Activated B cell treated with CpG ODN at 0.5 μM for 24 hours (primary cell): ENCODE data around the gene GNAL. TPM values are rescaled to one million over a fixed set of nuclear protein-coding genes. Genes with fewer than 3 reads are reported as not detected.
"Not testable (repeated sequence)": the region's sequence is repeated elsewhere in the genome, so short reads cannot be mapped to it uniquely, and the experiment has no call there.

Experiments used
- ATAC-seq: fragments of 200-7000 bp; cut with Tn5 transposase; one replicate; pipeline ENCODE4 v1.10.0; 2021; ENCODE audit warnings: low read depth, mild to moderate bottlenecking, moderate library complexity
- CTCF ChIA-PET: fragments of 350-600 bp; sonication (Branson Sonifier 250); formaldehyde crosslinking; loops from one replicate; lab custom pipeline; 2021; ENCODE audit warnings: antibody characterized with exemption; lab: Charles Lee
- POLR2A ChIA-PET: fragments of 350-600 bp; sonication (Branson Sonifier 250); formaldehyde crosslinking; loops from one replicate; lab custom pipeline; 2021; ENCODE audit warnings: antibody characterized with exemption; lab: Charles Lee
- DNase-seq: peaks from one replicate; pipeline ENCODE4 v3.0.0; 2022
- H3K27ac Mint-ChIP-seq: one replicate; pipeline ENCODE4 v1.8.0; 2020; ENCODE audit warnings: mixed read lengths
- H3K27me3 Mint-ChIP-seq: one replicate; pipeline ENCODE4 v1.8.0; 2021; ENCODE audit warnings: mixed read lengths
- H3K36me3 Mint-ChIP-seq: one replicate; pipeline ENCODE4 v1.8.0; 2021; ENCODE audit warnings: low read depth, mixed read lengths
- H3K4me1 Mint-ChIP-seq: one replicate; pipeline ENCODE4 v1.8.0; 2021; ENCODE audit warnings: mixed read lengths
- H3K4me3 Mint-ChIP-seq: one replicate; pipeline ENCODE4 v1.8.0; 2020; ENCODE audit warnings: mild to moderate bottlenecking, mixed read lengths
- H3K9me3 Mint-ChIP-seq: one replicate; pipeline ENCODE4 v1.8.0; 2020; ENCODE audit warnings: mixed read lengths
- intact Hi-C: fragments of 100-400 bp; cut with micrococcal nuclease; formaldehyde crosslinking; loops from one replicate; pipeline ENCODE4 v1.15.1; 2024
- total RNA-seq: library from RNA; stranded (reverse); gene quantifications from 2 replicates; pipeline ENCODE4 v1.2.3, GENCODE V29; 2022
- TF ChIP-seq, protein P1 (sequence below): fragments of 200-600 bp; IDR thresholded peaks from one replicate; pipeline ENCODE4 v1.8.0; 2022; ENCODE audit warnings: antibody characterized with exemption, mild to moderate bottlenecking

The GNAL gene
- total RNA-seq, 1 donor from 2014 or later = not detected

DNA sequence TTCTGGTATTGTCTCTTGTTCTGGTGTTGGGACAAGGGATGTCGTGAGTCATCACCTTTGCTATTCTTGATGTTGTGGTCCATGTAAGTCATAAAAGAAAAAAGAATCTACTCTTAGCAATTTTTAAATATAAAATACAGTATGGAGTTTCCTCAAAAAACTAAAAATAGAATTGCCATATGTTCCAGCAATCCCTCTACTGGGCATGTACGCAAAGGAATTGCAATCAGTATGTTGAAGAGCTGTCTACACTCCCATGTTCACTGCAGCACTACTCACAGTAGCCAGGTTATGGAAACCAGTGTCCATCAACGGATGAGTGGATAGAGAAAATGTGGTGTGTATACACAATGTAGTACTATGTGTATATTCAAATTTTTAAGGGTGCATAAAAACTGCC lies 10.9 kb upstream of the GNAL start:
- no peaks in the 10 kb centered on the region for H3K36me3 Mint-ChIP-seq
- intact Hi-C loops = no loop called here
- ChIA-PET CTCF (no interaction called here), POLR2A (no interaction called here)
- DNase-seq (no peak), ATAC-seq (no peak)
- H3K4me3 Mint-ChIP-seq = no peak overlapping the region
- TF ChIP-seq, protein P1, sequence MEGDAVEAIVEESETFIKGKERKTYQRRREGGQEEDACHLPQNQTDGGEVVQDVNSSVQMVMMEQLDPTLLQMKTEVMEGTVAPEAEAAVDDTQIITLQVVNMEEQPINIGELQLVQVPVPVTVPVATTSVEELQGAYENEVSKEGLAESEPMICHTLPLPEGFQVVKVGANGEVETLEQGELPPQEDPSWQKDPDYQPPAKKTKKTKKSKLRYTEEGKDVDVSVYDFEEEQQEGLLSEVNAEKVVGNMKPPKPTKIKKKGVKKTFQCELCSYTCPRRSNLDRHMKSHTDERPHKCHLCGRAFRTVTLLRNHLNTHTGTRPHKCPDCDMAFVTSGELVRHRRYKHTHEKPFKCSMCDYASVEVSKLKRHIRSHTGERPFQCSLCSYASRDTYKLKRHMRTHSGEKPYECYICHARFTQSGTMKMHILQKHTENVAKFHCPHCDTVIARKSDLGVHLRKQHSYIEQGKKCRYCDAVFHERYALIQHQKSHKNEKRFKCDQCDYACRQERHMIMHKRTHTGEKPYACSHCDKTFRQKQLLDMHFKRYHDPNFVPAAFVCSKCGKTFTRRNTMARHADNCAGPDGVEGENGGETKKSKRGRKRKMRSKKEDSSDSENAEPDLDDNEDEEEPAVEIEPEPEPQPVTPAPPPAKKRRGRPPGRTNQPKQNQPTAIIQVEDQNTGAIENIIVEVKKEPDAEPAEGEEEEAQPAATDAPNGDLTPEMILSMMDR = no peak
- H3K27ac Mint-ChIP-seq = no peak overlapping the region
- H3K4me1 Mint-ChIP-seq = no peaks in the 10 kb centered on the region
- peaks cover 26% of the 10 kb centered on the region for H3K27me3 Mint-ChIP-seq
- peaks cover 7% of the 10 kb centered on the region for H3K9me3 Mint-ChIP-seq

DNA sequence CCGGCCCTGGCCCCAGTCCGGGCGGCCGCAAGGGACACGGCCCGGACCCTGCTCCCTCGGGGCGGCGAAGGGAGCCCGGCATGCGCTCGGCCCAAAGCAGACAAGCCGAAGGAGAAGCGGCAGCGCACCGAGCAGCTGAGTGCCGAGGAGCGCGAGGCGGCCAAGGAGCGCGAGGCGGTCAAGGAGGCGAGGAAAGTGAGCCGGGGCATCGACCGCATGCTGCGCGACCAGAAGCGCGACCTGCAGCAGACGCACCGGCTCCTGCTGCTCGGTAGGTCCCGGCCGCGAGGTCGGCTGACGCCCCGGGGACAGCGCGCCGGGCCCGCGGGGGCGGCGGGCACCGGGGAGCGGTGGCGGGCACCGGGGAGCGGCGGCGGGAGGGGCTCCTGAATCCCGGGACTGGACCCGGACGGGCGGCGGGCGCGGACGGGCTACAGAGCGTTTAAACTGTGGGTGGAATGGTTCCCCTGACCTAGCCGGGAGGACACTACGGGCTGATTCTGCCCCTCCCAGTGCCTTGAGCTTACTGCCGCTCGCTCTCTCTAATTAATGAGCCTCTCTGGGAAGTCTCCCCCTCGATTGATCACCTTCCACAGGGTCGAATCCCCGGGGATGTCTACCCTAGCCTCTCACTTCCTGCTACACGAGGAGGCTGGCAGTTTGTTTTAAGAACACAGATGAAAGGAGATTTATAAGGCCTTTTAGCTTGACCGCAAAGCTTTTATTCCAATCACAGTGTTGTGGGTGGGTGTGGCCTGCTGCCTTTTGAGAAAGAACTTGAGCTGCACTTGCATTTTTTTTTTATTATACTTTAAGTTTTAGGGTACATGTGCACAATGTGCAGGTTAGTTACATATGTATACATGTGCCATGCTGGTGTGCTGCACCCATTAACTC lies 853 bp downstream of the GNAL start:
- intact Hi-C loops = no loop called here
- H3K4me1 Mint-ChIP-seq = peaks cover 11% of the 10 kb centered on the region
- POLR2A ChIA-PET = no interaction called here

DNA sequence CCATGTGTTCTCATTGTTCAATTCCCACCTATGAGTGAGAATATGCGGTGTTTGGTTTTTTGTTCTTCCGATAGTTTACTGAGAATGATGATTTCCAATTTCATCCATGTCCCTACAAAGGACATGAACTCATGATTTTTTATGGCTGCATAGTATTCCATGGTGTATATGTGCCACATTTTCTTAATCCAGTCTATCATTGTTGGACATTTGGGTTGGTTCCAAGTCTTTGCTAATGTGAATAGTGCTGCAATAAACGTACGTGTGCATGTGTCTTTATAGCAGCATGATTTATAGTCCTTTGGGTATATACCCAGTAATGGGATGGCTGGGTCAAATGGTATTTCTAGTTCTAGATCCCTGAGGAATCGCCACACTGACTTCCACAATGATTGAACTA lies 1.6 kb downstream of the GNAL start:
- peaks cover 45% of the 10 kb centered on the region for H3K27me3 Mint-ChIP-seq
- H3K9me3 Mint-ChIP-seq, H3K4me3 Mint-ChIP-seq, POLR2A ChIA-PET, H3K27ac Mint-ChIP-seq, H3K36me3 Mint-ChIP-seq, DNase-seq, CTCF ChIA-PET, ATAC-seq, intact Hi-C loops: not testable (repeated sequence)
- peaks cover 11% of the 10 kb centered on the region for H3K4me1 Mint-ChIP-seq

More for the DNA sequence above, 853 bp downstream of the GNAL start:
- Mint-ChIP-seq H3K4me3 (peak overlapping the region; percentile 76), H3K9me3 (peaks cover 6% of the 10 kb centered on the region), H3K27ac (no peak overlapping the region), H3K27me3 (peaks cover 40% of the 10 kb centered on the region), H3K36me3 (no peaks in the 10 kb centered on the region)
- CTCF ChIA-PET = no interaction called here
- DNase-seq (no peak), ATAC-seq (peak; percentile 25)
- TF ChIP-seq, protein P1 = no peak

DNA sequence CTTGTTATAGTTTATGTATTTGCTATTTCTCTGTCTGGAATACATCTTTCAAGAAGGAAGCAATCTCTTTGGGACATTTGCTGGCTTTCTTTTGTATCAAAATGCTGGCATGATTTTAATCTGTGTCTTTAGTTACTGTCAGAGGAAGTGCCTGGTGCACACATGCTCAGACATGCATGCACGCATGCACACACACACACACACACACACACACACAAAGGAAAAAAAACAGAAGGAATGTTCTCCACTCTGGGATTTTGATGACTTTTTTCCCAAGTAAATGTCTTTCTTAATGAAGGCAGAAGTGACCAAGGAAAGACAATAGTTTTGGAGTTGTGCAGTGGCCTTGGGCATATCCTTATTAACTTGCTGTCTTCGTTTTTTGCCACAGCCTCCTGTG lies 6.7 kb downstream of the GNAL start:
- ATAC-seq = no peak
- ChIA-PET CTCF (no interaction called here), POLR2A (no interaction called here)
- Mint-ChIP-seq H3K36me3 (no peaks in the 10 kb centered on the region), H3K27me3 (peaks cover 30% of the 10 kb centered on the region), H3K4me1 (no peaks in the 10 kb centered on the region), H3K9me3 (no peaks in the 10 kb centered on the region), H3K27ac (no peak overlapping the region), H3K4me3 (no peak overlapping the region)
- intact Hi-C loops = no loop called here
- DNase-seq = no peak
- TF ChIP-seq, protein P1 = no peak

DNA sequence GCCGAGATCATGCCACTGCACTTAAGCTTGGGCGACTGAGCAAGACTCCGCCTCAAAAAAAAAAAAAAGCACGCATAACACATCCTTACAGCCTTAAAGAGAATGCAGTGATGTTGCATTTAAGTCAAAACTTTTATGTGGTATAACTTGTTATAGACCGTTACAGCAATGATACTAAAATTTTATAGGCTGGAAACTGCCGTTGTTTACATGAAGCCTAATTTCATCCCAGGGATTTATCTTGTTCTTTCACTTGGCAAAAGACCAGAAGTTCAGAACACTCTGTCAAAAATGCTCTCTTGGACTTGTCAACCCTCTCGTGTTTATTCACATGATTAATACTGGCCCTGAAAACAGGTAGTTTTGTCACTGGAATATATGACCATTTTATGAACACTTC lies 7.4 kb downstream of the GNAL start:
- Mint-ChIP-seq H3K27ac (no peak overlapping the region), H3K4me3 (no peak overlapping the region), H3K9me3 (no peaks in the 10 kb centered on the region), H3K36me3 (no peaks in the 10 kb centered on the region), H3K27me3 (peaks cover 30% of the 10 kb centered on the region), H3K4me1 (no peaks in the 10 kb centered on the region)
- ATAC-seq (no peak), DNase-seq (no peak)
- intact Hi-C loops = no loop called here
- ChIA-PET CTCF (no interaction called here), POLR2A (no interaction called here)
- TF ChIP-seq, protein P1 = no peak
